SK-N-SH (cell line): ENCODE measurements around the gene TMUB1.

ENCODE experiments used
- CTCF ChIP-seq: fragments of 200-600 bp; sonication (generic); IDR thresholded peaks from 2 replicates; pipeline ENCODE4 v1.6.1; 2017; ENCODE audit warnings: antibody characterized with exemption, mild to moderate bottlenecking, moderate library complexity
- EP300 ChIP-seq, 2 experiments: IDR thresholded peaks; 2 replicates each; pipeline versions ENCODE4 v1.4.0 to v1.6.1; 2012; ENCODE audit warnings: borderline replicate concordance in 1 of 2, low read depth in 1 of 2, low read length in 1 of 2
- EZH2phosphoT487 ChIP-seq: fragments of 200-600 bp; sonication (generic); IDR thresholded peaks from 2 replicates; pipeline ENCODE4 v1.6.1; 2017; ENCODE audit warnings: low read depth, mixed run types, mild to moderate bottlenecking, antibody characterized with exemption, moderate library complexity, borderline replicate concordance
- JUND ChIP-seq: IDR thresholded peaks from 2 replicates; pipeline ENCODE4 v1.4.0; 2012
- MAX ChIP-seq: IDR thresholded peaks from 2 replicates; pipeline ENCODE4 v1.4.0; 2012; ENCODE audit warnings: low read depth
- NFIC ChIP-seq: IDR thresholded peaks from 2 replicates; pipeline ENCODE4 v1.4.0; 2012; ENCODE audit warnings: borderline replicate concordance
- POLR2AphosphoS5 ChIP-seq: IDR thresholded peaks from 2 replicates; pipeline ENCODE4 v1.6.1; 2012; ENCODE audit warnings: low read depth, low read length
- RAD21 ChIP-seq: IDR thresholded peaks from 2 replicates; pipeline ENCODE4 v1.6.1; 2012; ENCODE audit warnings: mild to moderate bottlenecking, low read length
- REST ChIP-seq: IDR thresholded peaks from 2 replicates; pipeline ENCODE4 v1.6.1; 2012; ENCODE audit warnings: mild to moderate bottlenecking, low read depth, low read length, moderate library complexity
- RFX5 ChIP-seq: IDR thresholded peaks from 2 replicates; pipeline ENCODE4 v1.6.1; 2012; ENCODE audit warnings: mild to moderate bottlenecking, improper control_type of control experiment, low read length
- RXRA ChIP-seq: IDR thresholded peaks from 2 replicates; pipeline ENCODE4 v1.4.0; 2012; ENCODE audit warnings: low read depth, mild to moderate bottlenecking, borderline replicate concordance
- SIN3A ChIP-seq: IDR thresholded peaks from 2 replicates; pipeline ENCODE4 v1.6.1; 2012; ENCODE audit warnings: low read depth, mild to moderate bottlenecking, low read length, moderate library complexity, borderline replicate concordance
- USF2 ChIP-seq: fragments of 150-350 bp; IDR thresholded peaks from 2 replicates; pipeline ENCODE4 v1.6.1; 2017; ENCODE audit warnings: antibody characterized with exemption, low read length, low read depth, borderline replicate concordance

- TF ChIP-seq MAX (no peak), POLR2AphosphoS5 (peak; percentile 90), CTCF (no peak), REST (no peak; the same call in 1 of the 2 replicates), EP300 (IDR thresholded peaks at IDR 0.05; ENCODE audit: borderline replicate concordance in 1 of 2, low read depth in 1 of 2, low read length in 1 of 2) (peak in 1 of 2 experiments; percentile 34; a peak in 1 of 4 replicates), USF2 (no peak), EZH2phosphoT487 (no peak), RXRA (no peak), RAD21 (no peak), SIN3A (peak; percentile 68; the same call in 1 of the 2 replicates), RFX5 (no peak), JUND (no peak; the same call in 1 of the 2 replicates), NFIC (no peak; the same call in 1 of the 2 replicates)
Observed at GRCh38 chr7:151080522-151081169, 2.6 kb downstream of the TMUB1 start, which contains the start of gene FASTK.
